22Rv1 (cell line): ENCODE results near the gene SPEM2.

Experiments used
- CTCF ChIP-seq: fragments of 450-650 bp; IDR thresholded peaks from 2 replicates; pipeline ENCODE4 v1.5.1; 2017; ENCODE audit warnings: mild to moderate bottlenecking
- ZFX ChIP-seq: fragments of 450-650 bp; IDR thresholded peaks from 2 replicates; pipeline ENCODE4 v1.6.1; 2017; ENCODE audit warnings: antibody characterized with exemption, borderline replicate concordance

- no peak for TF ChIP-seq CTCF
- no peak for TF ChIP-seq ZFX
Observed at GRCh38 chr17:7448461-7448860, 23.0 kb downstream of the SPEM2 start.
